Measurements from ENCODE around the gene GTPBP4.
A peak's percentile ranks its signal among the peaks of the same experiment; 100 is the strongest.
"Not testable (repeated sequence)": the region's sequence is repeated elsewhere in the genome, so short reads cannot be mapped to it uniquely, and the experiment has no call there.

The GTPBP4 gene

GRCh38 chr10:1025683-1026082 is 37.4 kb downstream of the GTPBP4 start, which contains the start of gene IDI2:
Gene IDI2 (minus strand): TSS chr10:1025859. CDS start chr10:1024723, 1,136 bp downstream.
- Mint-ChIP-seq H3K9me3 (no peaks in the 10 kb centered on the region), H3K4me3 (no peak within 1 kb of the TSS), H3K27ac (no peak within 1 kb of the TSS)

GRCh38 chr10:1026578-1026977 is 38.3 kb downstream of the GTPBP4 start:
- H3K4me3 Mint-ChIP-seq: no peak overlapping the region
- no peak overlapping the region for H3K27ac Mint-ChIP-seq
- peaks cover 2% of the 10 kb centered on the region for H3K36me3 Mint-ChIP-seq
- no peaks in the 10 kb centered on the region for H3K9me3 Mint-ChIP-seq
- H3K27me3 Mint-ChIP-seq: no peaks in the 10 kb centered on the region
- no peaks in the 10 kb centered on the region for H3K4me1 Mint-ChIP-seq

More at GRCh38 chr10:1025683-1026082, 37.4 kb downstream of the GTPBP4 start, which contains the start of gene IDI2:
- Mint-ChIP-seq H3K36me3 (peaks cover 2% of the 10 kb centered on the region), H3K4me1 (no peaks in the 10 kb centered on the region), H3K27me3 (no peaks in the 10 kb centered on the region)

GRCh38 chr10:1029838-1030237 is 41.6 kb downstream of the GTPBP4 start:
- Mint-ChIP-seq H3K9me3 (no peaks in the 10 kb centered on the region), H3K27me3 (no peaks in the 10 kb centered on the region), H3K36me3 (peaks cover 2% of the 10 kb centered on the region), H3K27ac (no peak overlapping the region), H3K4me1 (no peaks in the 10 kb centered on the region), H3K4me3 (no peak overlapping the region)

GRCh38 chr10:1033601-1034000 is 45.4 kb downstream of the GTPBP4 start:
- Mint-ChIP-seq H3K4me1 (no peaks in the 10 kb centered on the region), H3K27me3 (no peaks in the 10 kb centered on the region), H3K27ac (no peak overlapping the region), H3K9me3 (no peaks in the 10 kb centered on the region), H3K36me3 (peaks cover 4% of the 10 kb centered on the region), H3K4me3 (no peak overlapping the region)

GRCh38 chr10:1034758-1035157 is 46.5 kb downstream of the GTPBP4 start:
- peaks cover 4% of the 10 kb centered on the region for H3K36me3 Mint-ChIP-seq
- no peaks in the 10 kb centered on the region for H3K4me1 Mint-ChIP-seq
- H3K27me3 Mint-ChIP-seq: no peaks in the 10 kb centered on the region
- no peak overlapping the region for H3K27ac Mint-ChIP-seq
- H3K4me3 Mint-ChIP-seq: no peak overlapping the region
- H3K9me3 Mint-ChIP-seq: no peaks in the 10 kb centered on the region

GRCh38 chr10:1035201-1035600 is 47.0 kb downstream of the GTPBP4 start:
- no peak overlapping the region for H3K4me3 Mint-ChIP-seq
- H3K36me3 Mint-ChIP-seq: peaks cover 4% of the 10 kb centered on the region
- no peaks in the 10 kb centered on the region for H3K9me3 Mint-ChIP-seq
- no peaks in the 10 kb centered on the region for H3K4me1 Mint-ChIP-seq
- H3K27ac Mint-ChIP-seq: no peak overlapping the region
- no peaks in the 10 kb centered on the region for H3K27me3 Mint-ChIP-seq

- H3K4me3 Mint-ChIP-seq: no peak overlapping the region
- no peaks in the 10 kb centered on the region for H3K27me3 Mint-ChIP-seq
- H3K27ac Mint-ChIP-seq: peak overlapping the region; percentile 8
- H3K36me3 Mint-ChIP-seq: peaks cover 5% of the 10 kb centered on the region
- H3K9me3 Mint-ChIP-seq: no peaks in the 10 kb centered on the region
- no peaks in the 10 kb centered on the region for H3K4me1 Mint-ChIP-seq
Measured at GRCh38 chr10:1036341-1036791, 48.1 kb downstream of the GTPBP4 start.

- Mint-ChIP-seq H3K4me3 (no peak overlapping the region), H3K9me3 (no peaks in the 10 kb centered on the region), H3K27me3 (no peaks in the 10 kb centered on the region), H3K27ac (no peak overlapping the region), H3K36me3 (peaks cover 6% of the 10 kb centered on the region), H3K4me1 (no peaks in the 10 kb centered on the region)
Measured at GRCh38 chr10:1037098-1037497, 48.9 kb downstream of the GTPBP4 start.

GRCh38 chr10:1038769-1039168 is 50.5 kb downstream of the GTPBP4 start:
- H3K4me1 Mint-ChIP-seq, H3K27ac Mint-ChIP-seq, H3K9me3 Mint-ChIP-seq, H3K4me3 Mint-ChIP-seq, H3K36me3 Mint-ChIP-seq, H3K27me3 Mint-ChIP-seq: not testable (repeated sequence)

- Mint-ChIP-seq H3K4me3 (no peak overlapping the region), H3K27ac (no peak overlapping the region), H3K9me3 (no peaks in the 10 kb centered on the region), H3K27me3 (no peaks in the 10 kb centered on the region), H3K36me3 (peaks cover 8% of the 10 kb centered on the region), H3K4me1 (peaks cover 22% of the 10 kb centered on the region)
Measured at GRCh38 chr10:1040133-1040532, 51.9 kb downstream of the GTPBP4 start.

- Mint-ChIP-seq H3K27ac (no peak overlapping the region), H3K27me3 (no peaks in the 10 kb centered on the region), H3K36me3 (peaks cover 8% of the 10 kb centered on the region), H3K9me3 (no peaks in the 10 kb centered on the region), H3K4me3 (no peak overlapping the region), H3K4me1 (peaks cover 30% of the 10 kb centered on the region)
Measured at GRCh38 chr10:1041514-1041913, 53.3 kb downstream of the GTPBP4 start.

- peaks cover 4% of the 10 kb centered on the region for H3K36me3 Mint-ChIP-seq
- H3K4me1 Mint-ChIP-seq: peaks cover 40% of the 10 kb centered on the region
- peak overlapping the region; percentile 71 for H3K27ac Mint-ChIP-seq
- H3K4me3 Mint-ChIP-seq: peak overlapping the region; percentile 80
- H3K27me3 Mint-ChIP-seq: no peaks in the 10 kb centered on the region
- no peaks in the 10 kb centered on the region for H3K9me3 Mint-ChIP-seq
Measured at GRCh38 chr10:1043532-1043995, 55.3 kb downstream of the GTPBP4 start.

GRCh38 chr10:1044146-1044545 is 55.9 kb downstream of the GTPBP4 start:
- Mint-ChIP-seq H3K36me3 (peaks cover 4% of the 10 kb centered on the region), H3K4me3 (peak overlapping the region; percentile 80), H3K4me1 (peaks cover 40% of the 10 kb centered on the region), H3K27me3 (no peaks in the 10 kb centered on the region), H3K27ac (peak overlapping the region; percentile 95), H3K9me3 (no peaks in the 10 kb centered on the region)

GRCh38 chr10:1044964-1045363 is 56.7 kb downstream of the GTPBP4 start:
- Mint-ChIP-seq H3K4me3 (peak overlapping the region; percentile 80), H3K27me3 (no peaks in the 10 kb centered on the region), H3K4me1 (peaks cover 40% of the 10 kb centered on the region), H3K36me3 (peaks cover 4% of the 10 kb centered on the region), H3K9me3 (no peaks in the 10 kb centered on the region), H3K27ac (peak overlapping the region; percentile 95)

GRCh38 chr10:1045415-1045814 is 57.2 kb downstream of the GTPBP4 start:
- peak overlapping the region; percentile 51 for H3K4me3 Mint-ChIP-seq
- H3K9me3 Mint-ChIP-seq: no peaks in the 10 kb centered on the region
- no peaks in the 10 kb centered on the region for H3K27me3 Mint-ChIP-seq
- peaks cover 44% of the 10 kb centered on the region for H3K4me1 Mint-ChIP-seq
- H3K36me3 Mint-ChIP-seq: peaks cover 4% of the 10 kb centered on the region
- peak overlapping the region; percentile 95 for H3K27ac Mint-ChIP-seq

GRCh38 chr10:1047937-1048336 is 59.7 kb downstream of the GTPBP4 start:
- Mint-ChIP-seq H3K36me3 (peaks cover 2% of the 10 kb centered on the region), H3K4me1 (peaks cover 69% of the 10 kb centered on the region), H3K9me3 (no peaks in the 10 kb centered on the region), H3K27ac (peak overlapping the region; percentile 96), H3K27me3 (no peaks in the 10 kb centered on the region), H3K4me3 (peak overlapping the region; percentile 97)

- Mint-ChIP-seq H3K36me3 (peaks cover 1% of the 10 kb centered on the region), H3K9me3 (no peaks in the 10 kb centered on the region), H3K4me3 (peak overlapping the region; percentile 97), H3K4me1 (peaks cover 69% of the 10 kb centered on the region), H3K27me3 (no peaks in the 10 kb centered on the region), H3K27ac (peak overlapping the region; percentile 96)
Measured at GRCh38 chr10:1048349-1048731, 60.1 kb downstream of the GTPBP4 start.

Data from activated naive CD4-positive, alpha-beta T cell treated with anti-CD3 and anti-CD28 coated beads, Interleukin-2, amount 50 U/mL, for 24 hours (primary cell).